G401.6 (cell line): ENCODE measurements around the gene HSD17B12.

ENCODE experiments used
- FAIRE-seq: peaks from 2 replicates; lab custom pipeline; 2012; peaks lifted over from hg19 to GRCh38; lab: Jason Lieb, UNC

HSD17B12 gene

GRCh38 chr11:43688394-43688793, 7.9 kb downstream of the HSD17B12 start:
- FAIRE-seq = no peak

- no peak for FAIRE-seq
Measured at GRCh38 chr11:43689167-43689566, 8.6 kb downstream of the HSD17B12 start.

- no peak for FAIRE-seq
Measured at GRCh38 chr11:43690929-43691725, 10.6 kb downstream of the HSD17B12 start.

GRCh38 chr11:43691806-43692205, 11.3 kb downstream of the HSD17B12 start:
- FAIRE-seq = no peak

- FAIRE-seq = no peak
Measured at GRCh38 chr11:43693069-43693468, 12.5 kb downstream of the HSD17B12 start.

GRCh38 chr11:43693731-43694130, 13.2 kb downstream of the HSD17B12 start:
- no peak for FAIRE-seq

GRCh38 chr11:43694477-43694876, 13.9 kb downstream of the HSD17B12 start:
- no peak for FAIRE-seq

GRCh38 chr11:43697679-43698078, 17.1 kb downstream of the HSD17B12 start:
- FAIRE-seq = no peak

- FAIRE-seq = no peak
Measured at GRCh38 chr11:43699870-43700269, 19.3 kb downstream of the HSD17B12 start.

- FAIRE-seq = no peak
Measured at GRCh38 chr11:43706631-43707030, 26.1 kb downstream of the HSD17B12 start.

- FAIRE-seq = peak; percentile 17
Measured at GRCh38 chr11:43708776-43709175, 28.2 kb downstream of the HSD17B12 start.

GRCh38 chr11:43709689-43710088, 29.2 kb downstream of the HSD17B12 start:
- no peak for FAIRE-seq

GRCh38 chr11:43712676-43713075, 32.1 kb downstream of the HSD17B12 start:
- FAIRE-seq = no peak

GRCh38 chr11:43718373-43718772, 37.8 kb downstream of the HSD17B12 start:
- FAIRE-seq = no peak

GRCh38 chr11:43723617-43724016, 43.1 kb downstream of the HSD17B12 start:
- FAIRE-seq = no peak

- no peak for FAIRE-seq
Measured at GRCh38 chr11:43732225-43732624, 51.7 kb downstream of the HSD17B12 start.

- FAIRE-seq = no peak
Measured at GRCh38 chr11:43734256-43734655, 53.7 kb downstream of the HSD17B12 start.

GRCh38 chr11:43735115-43735514, 54.6 kb downstream of the HSD17B12 start:
- FAIRE-seq = no peak

GRCh38 chr11:43735961-43736360, 55.4 kb downstream of the HSD17B12 start:
- no peak for FAIRE-seq

GRCh38 chr11:43736502-43737200, 56.1 kb downstream of the HSD17B12 start:
- FAIRE-seq = no peak

- FAIRE-seq = no peak
Measured at GRCh38 chr11:43737201-43737590, 56.7 kb downstream of the HSD17B12 start.

GRCh38 chr11:43738600-43739409, 58.3 kb downstream of the HSD17B12 start:
- FAIRE-seq = no peak

GRCh38 chr11:43746670-43747069, 66.1 kb downstream of the HSD17B12 start:
- no peak for FAIRE-seq
